Hepatocyte (in vitro differentiated cells): Measurements from ENCODE around the gene NTRK3. TPM values are rescaled to one million over a fixed set of nuclear protein-coding genes. Genes with fewer than 3 reads are reported as not detected.

Experiments
- DNase-seq: peaks from one replicate; pipeline ENCODE4 v3.0.0-alpha.2; 2016; ENCODE audit warnings: low spot score
- H2AFZ ChIP-seq: fragments of 200-600 bp; sonication (generic); 2 replicates; pipeline ENCODE4 v1.6.0; 2016; ENCODE audit warnings: antibody characterized with exemption, mild to moderate bottlenecking
- H3K27ac ChIP-seq: fragments of 200-600 bp; sonication (generic); 2 replicates; pipeline ENCODE4 v1.5.1; 2016; ENCODE audit warnings: mild to moderate bottlenecking
- H3K27me3 ChIP-seq: fragments of 200-600 bp; sonication (generic); 2 replicates; pipeline ENCODE4 v1.6.1; 2016
- H3K36me3 ChIP-seq: fragments of 200-600 bp; sonication (generic); replicated peaks from 2 replicates; pipeline ENCODE4 v1.5.1; 2016; ENCODE audit warnings: low read depth; ENCODE audit not compliant: insufficient read depth
- H3K4me1 ChIP-seq: fragments of 200-600 bp; sonication (generic); 2 replicates; pipeline ENCODE4 v1.5.1; 2016; ENCODE audit warnings: mild to moderate bottlenecking, moderate library complexity; ENCODE audit not compliant: insufficient read depth
- H3K4me2 ChIP-seq: fragments of 200-600 bp; sonication (generic); 2 replicates; pipeline ENCODE4 v1.6.0; 2016
- H3K4me3 ChIP-seq: fragments of 200-600 bp; sonication (generic); 2 replicates; pipeline ENCODE4 v1.5.1; 2016; ENCODE audit warnings: mild to moderate bottlenecking
- H3K79me2 ChIP-seq: fragments of 200-600 bp; sonication (generic); 2 replicates; pipeline ENCODE4 v1.6.0; 2017; ENCODE audit warnings: mild to moderate bottlenecking
- H3K9me2 ChIP-seq: fragments of 200-600 bp; sonication (generic); replicated peaks from 2 replicates; pipeline ENCODE4 v1.6.0; 2017; ENCODE audit warnings: mild to moderate bottlenecking; ENCODE audit not compliant: insufficient read depth
- H3K9me3 ChIP-seq: fragments of 200-600 bp; sonication (generic); 2 replicates; pipeline ENCODE4 v1.5.1; 2016; ENCODE audit warnings: low read depth, mild to moderate bottlenecking
- H4K20me1 ChIP-seq: fragments of 200-600 bp; sonication (generic); 2 replicates; pipeline ENCODE4 v1.6.0; 2016; ENCODE audit warnings: mild to moderate bottlenecking; ENCODE audit not compliant: insufficient read depth, poor library complexity, severe bottlenecking
- CTCF ChIP-seq: fragments of 200-600 bp; sonication (generic); IDR thresholded peaks from 2 replicates; pipeline ENCODE4 v1.5.1; 2016; ENCODE audit warnings: antibody characterized with exemption, mild to moderate bottlenecking; ENCODE audit not compliant: poor library complexity
- EZH2 ChIP-seq: fragments of 200-600 bp; sonication (generic); IDR thresholded peaks from 2 replicates; pipeline ENCODE4 v1.6.1; 2016; ENCODE audit warnings: antibody characterized with exemption, mild to moderate bottlenecking, borderline replicate concordance
- EZH2phosphoT487 ChIP-seq: fragments of 200-600 bp; sonication (generic); IDR thresholded peaks from one replicate; pipeline ENCODE4 v1.6.1; 2018; ENCODE audit warnings: antibody characterized with exemption, mild to moderate bottlenecking, low read depth, moderate library complexity; ENCODE audit not compliant: unreplicated experiment, severe bottlenecking
- WGBS: methylation state at CpG from one replicate; pipeline ENCODE4 v1.1.6; 2016; ENCODE audit warnings: low lambda C conversion rate; ENCODE audit errors: missing lambda C conversion rate; 5-methylcytosine and 5-hydroxymethylcytosine counted together
- polyA plus RNA-seq: library from polyadenylated mRNA; unstranded; fragments of >200 nt; fragmentation: Nextera tagmentation; extraction: Ambion mirVana; gene quantifications from 2 replicates; pipeline ENCODE4 v1.2.1, GENCODE V29; 2016
- total RNA-seq: library from RNA; depleted of rRNA; stranded (reverse); fragments of >200 nt; gene quantifications from 2 replicates; pipeline ENCODE4 v1.2.3, GENCODE V29; 2014

The NTRK3 gene
- total and polyA plus RNA-seq, 2 experiments from 2014 or later, result 4.9 to 5.6 TPM

GRCh38 chr15:87976552-87976951 is 280.0 kb downstream of the NTRK3 start:
- no peak overlapping the region for H3K4me3 ChIP-seq
- no peaks in the 10 kb centered on the region for H3K4me1 ChIP-seq
- no peaks in the 10 kb centered on the region for H3K27me3 ChIP-seq
- no peaks in the 10 kb centered on the region for H3K36me3 ChIP-seq
- no peaks in the 10 kb centered on the region for H4K20me1 ChIP-seq
- TF ChIP-seq CTCF (no peak), EZH2 (no peak), EZH2phosphoT487 (no peak)
- H3K9me3 ChIP-seq, result no peaks in the 10 kb centered on the region
- H3K9me2 ChIP-seq, result no peaks in the 10 kb centered on the region
- no peak overlapping the region for H3K4me2 ChIP-seq
- H3K27ac ChIP-seq, result no peak overlapping the region
- H3K79me2 ChIP-seq, result no peaks in the 10 kb centered on the region
- DNase-seq, result no peak
- WGBS, result 98% methylated on average over 3 of the region's 3 CpGs
- no peak overlapping the region for H2AFZ ChIP-seq

- Histone ChIP-seq H3K4me3 (no peak overlapping the region), H3K4me1 (no peaks in the 10 kb centered on the region), H3K9me3 (no peaks in the 10 kb centered on the region), H3K9me2 (no peaks in the 10 kb centered on the region), H3K36me3 (no peaks in the 10 kb centered on the region), H3K27me3 (no peaks in the 10 kb centered on the region), H4K20me1 (no peaks in the 10 kb centered on the region), H3K79me2 (no peaks in the 10 kb centered on the region), H3K4me2 (no peak overlapping the region), H2AFZ (no peak overlapping the region), H3K27ac (no peak overlapping the region)
- WGBS, result 51% methylated on average over 13 of the region's 13 CpGs
- no peak for DNase-seq
- TF ChIP-seq EZH2phosphoT487 (no peak), CTCF (no peak), EZH2 (no peak)
Measured at GRCh38 chr15:87973501-87974215, 282.9 kb downstream of the NTRK3 start.

- Histone ChIP-seq H3K9me3 (no peaks in the 10 kb centered on the region), H3K36me3 (no peaks in the 10 kb centered on the region), H3K27ac (no peak overlapping the region), H2AFZ (no peak overlapping the region), H3K9me2 (no peaks in the 10 kb centered on the region), H3K4me1 (no peaks in the 10 kb centered on the region), H3K4me3 (no peak overlapping the region), H3K27me3 (no peaks in the 10 kb centered on the region), H3K4me2 (no peak overlapping the region), H3K79me2 (no peaks in the 10 kb centered on the region), H4K20me1 (no peaks in the 10 kb centered on the region)
- DNase-seq, result no peak
- WGBS, result 86% methylated on average over 3 of the region's 3 CpGs
- TF ChIP-seq CTCF, result no peak
Measured at GRCh38 chr15:87971076-87971475, 285.5 kb downstream of the NTRK3 start.
